ENCODE measurements around the gene CAMKK1.

The CAMKK1 gene

DNA sequence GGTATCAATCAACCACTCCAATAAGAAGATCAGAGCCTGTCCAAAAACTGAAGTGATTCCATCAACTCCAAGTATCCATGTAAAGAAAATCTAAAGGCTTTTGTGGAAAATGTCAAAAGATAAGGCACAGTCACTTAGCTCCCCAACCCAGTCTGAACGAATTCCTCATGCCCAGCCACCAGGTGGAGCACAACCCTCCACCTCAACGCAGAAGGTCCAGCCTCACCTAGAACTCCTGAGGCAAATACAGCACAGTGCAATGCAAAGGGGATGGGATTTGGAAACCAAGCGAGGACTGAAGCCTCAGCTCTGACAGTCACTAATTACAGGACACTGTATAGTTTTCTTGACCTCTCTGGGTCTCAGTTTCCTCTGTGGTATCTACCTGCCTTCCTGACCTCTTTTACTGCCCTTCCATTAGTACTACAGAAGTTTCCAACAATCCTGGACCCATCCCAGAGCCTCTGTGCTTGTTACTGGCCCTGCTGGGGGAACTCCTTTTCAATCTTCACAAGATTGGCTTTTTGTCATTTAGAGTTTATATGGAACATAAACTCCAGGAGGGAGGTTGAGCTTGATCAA, 48.8 kb downstream of the CAMKK1 start:
- peak; percentile 56 for DNase-seq

GRCh38 chr17:3838206-3838605, 54.6 kb downstream of the CAMKK1 start:
- no peak for DNase-seq

- DNase-seq, result no peak
Observed at GRCh38 chr17:3836551-3836950, 56.3 kb downstream of the CAMKK1 start.

GRCh38 chr17:3835410-3836229, 57.2 kb downstream of the CAMKK1 start:
- no peak for DNase-seq

- DNase-seq, result no peak
Observed at GRCh38 chr17:3834811-3835210, 58.0 kb downstream of the CAMKK1 start.

GRCh38 chr17:3828852-3829232, 64.0 kb downstream of the CAMKK1 start:
- no peak for DNase-seq

DNA sequence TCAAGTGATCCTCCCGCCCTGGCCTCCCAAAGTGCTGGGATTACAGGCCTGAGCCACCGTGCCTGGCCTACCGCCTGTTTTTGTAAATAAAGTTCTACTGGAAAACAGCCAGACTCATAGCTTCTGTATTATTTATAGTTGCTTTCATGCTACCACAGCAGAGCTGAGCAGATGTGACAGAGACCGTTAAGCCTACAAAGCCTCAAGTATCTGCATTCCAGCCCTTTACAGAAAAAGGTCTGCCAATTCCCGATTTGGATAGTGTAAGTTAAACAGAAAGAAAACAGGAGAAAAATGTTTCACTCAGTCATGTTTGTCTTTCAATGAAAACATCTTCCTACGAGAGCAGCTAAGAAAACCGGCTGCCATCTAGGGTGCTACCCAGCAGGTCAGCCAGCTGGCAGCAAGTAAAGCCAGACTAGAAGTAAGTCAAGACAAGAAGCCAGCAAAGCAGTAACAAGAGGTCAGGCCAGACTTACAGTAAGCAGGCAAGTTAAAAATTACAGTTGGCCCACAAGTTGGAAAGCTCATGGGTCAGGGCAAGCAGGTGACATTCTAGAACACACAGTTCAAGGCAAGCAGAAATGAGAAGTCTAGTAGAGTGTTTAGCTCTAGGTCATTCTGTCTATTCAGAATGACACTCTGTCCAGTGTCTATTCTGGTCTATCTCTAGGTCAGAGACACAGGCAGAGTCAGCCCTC, 64.6 kb downstream of the CAMKK1 start:
- DNase-seq, result no peak

- peak; percentile 57 for DNase-seq
Observed at GRCh38 chr17:3827124-3827773, 65.6 kb downstream of the CAMKK1 start.

- no peak for DNase-seq
Observed at GRCh38 chr17:3826191-3826590, 66.7 kb downstream of the CAMKK1 start.

GRCh38 chr17:3821101-3821500, 71.8 kb downstream of the CAMKK1 start:
- DNase-seq, result no peak

- no peak for DNase-seq
Observed at GRCh38 chr17:3818786-3819185, 74.1 kb downstream of the CAMKK1 start.

DNA sequence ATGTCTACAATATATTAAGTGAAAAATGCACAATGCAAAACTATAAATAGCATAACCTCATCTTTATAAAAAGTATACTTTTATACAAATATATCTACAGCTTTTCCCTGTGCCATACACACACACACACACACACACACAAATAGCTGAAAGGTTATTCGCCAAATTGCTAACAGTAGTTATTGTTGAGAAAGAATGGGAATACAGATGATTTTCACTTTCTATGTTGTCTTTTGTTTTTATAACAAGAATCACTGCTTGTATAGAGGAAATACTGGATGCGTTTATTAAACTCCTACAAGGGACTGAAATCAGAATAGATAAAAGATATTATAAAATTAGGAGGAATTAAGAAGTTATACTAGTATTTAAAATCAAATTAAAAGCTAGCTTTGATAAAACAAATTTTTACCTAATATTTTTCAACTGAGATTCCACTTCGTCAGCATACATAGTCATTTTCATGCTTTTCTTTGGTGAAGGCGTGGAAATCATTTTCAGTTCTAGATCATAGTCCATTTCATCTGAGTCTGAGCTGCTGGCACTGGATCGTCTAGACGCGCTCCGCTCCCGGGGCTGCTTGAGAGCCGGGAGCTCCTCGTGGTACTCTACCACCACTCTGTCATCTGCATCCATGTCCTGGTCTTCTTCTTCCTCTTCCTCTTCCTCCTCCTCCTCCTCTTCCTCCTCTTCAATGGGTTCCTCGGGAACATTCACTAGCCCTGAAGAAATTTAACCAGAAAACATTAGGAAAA, 74.8 kb downstream of the CAMKK1 start:
- DNase-seq, result no peak

GRCh38 chr17:3815925-3816324, 76.9 kb downstream of the CAMKK1 start:
- no peak for DNase-seq

GRCh38 chr17:3815122-3815521, 77.7 kb downstream of the CAMKK1 start:
- no peak for DNase-seq

DNA sequence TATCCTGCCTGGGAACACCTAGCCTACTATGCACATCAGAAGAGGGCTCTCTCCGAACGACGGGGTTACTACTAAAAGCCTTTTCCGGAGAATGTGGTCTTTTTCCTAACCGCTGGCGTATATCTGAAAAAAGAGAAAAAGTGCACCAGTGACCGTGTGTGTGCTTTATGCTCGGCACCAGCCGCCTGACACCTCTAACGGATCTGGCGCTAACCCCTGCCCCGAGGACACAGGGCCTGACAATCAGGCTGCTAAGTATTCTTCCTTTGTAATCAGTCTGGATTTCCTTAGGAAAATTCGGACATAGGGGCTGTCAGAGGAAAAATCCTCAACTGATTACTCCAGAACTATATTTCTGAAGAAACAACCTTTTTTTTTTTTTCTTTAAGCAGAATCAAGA, 78.5 kb downstream of the CAMKK1 start:
- DNase-seq, result no peak

DNA sequence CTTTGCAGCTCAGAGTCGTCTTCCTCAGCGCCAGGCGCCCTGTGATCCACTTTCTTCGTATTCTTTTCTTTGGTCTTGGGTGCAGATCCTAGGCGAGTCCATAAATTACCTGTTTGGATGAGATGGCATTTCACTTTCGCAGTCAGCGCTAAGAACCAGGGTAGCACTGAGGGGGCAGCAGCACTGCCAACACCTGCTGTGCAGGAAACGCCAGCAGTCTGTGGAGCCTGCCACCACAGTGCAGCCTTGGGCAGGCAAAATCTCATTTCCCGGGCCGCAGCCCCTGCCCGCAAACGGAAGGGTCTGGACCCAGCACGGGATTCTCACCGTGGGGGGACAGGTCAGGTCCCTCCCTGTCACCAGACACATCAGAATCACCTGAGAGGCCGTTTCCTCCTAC, 79.7 kb downstream of the CAMKK1 start:
- no peak for DNase-seq

GRCh38 chr17:3812771-3813170, 80.1 kb downstream of the CAMKK1 start:
- no peak for DNase-seq

GRCh38 chr17:3812284-3812683, 80.6 kb downstream of the CAMKK1 start:
- DNase-seq, result no peak

Measured in activated T-cell treated with anti-CD3 and anti-CD28 coated beads, Interleukin-2, amount 50 U/mL, for 1 hour (primary cell).